GM03348 (cell line): ENCODE results near the gene ZNF695.

ENCODE experiments used
- DNase-seq: peaks from one replicate; pipeline ENCODE4 v3.0.0; 2012; ENCODE audit warnings: low spot score

ZNF695 gene

DNA sequence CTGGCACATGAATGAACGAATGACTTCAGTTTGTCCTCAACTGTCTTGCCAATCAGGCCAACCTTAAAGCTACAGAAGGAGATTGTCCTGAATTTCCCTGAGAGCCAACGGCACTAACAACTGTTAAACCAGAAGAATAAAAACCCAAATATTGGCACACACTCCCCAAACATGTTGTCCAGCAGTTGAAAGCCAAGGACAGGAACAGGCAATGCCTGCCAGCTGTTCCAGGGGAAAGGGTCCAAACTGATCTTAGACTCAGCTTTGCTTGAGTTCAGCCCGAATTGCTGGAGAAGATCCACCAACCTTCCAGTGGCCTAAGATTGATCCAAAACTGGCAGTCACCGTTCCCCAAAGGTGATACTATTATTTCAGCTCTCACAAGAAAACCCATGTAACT lies 53.7 kb downstream of the ZNF695 start:
- no peak for DNase-seq

DNA sequence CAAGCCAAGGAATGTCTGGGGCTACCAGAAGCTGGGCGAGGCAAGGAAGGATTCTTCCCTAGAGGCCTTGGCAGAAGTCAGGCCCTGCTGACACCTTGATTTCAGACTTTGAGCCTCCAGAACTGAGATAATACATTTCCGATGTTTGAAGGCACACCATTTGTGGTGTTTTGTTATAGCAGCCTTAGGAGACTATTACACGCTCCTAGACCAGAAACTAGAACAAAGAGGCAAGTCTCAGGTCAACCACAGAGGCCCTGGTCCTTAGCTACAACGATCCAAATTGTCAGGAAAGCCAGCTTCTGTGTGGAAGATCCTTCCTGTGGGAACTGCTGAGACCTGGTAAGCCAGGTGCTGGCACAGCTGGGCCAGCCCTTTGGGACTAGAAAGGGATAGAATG lies 56.4 kb downstream of the ZNF695 start:
- no peak for DNase-seq

DNA sequence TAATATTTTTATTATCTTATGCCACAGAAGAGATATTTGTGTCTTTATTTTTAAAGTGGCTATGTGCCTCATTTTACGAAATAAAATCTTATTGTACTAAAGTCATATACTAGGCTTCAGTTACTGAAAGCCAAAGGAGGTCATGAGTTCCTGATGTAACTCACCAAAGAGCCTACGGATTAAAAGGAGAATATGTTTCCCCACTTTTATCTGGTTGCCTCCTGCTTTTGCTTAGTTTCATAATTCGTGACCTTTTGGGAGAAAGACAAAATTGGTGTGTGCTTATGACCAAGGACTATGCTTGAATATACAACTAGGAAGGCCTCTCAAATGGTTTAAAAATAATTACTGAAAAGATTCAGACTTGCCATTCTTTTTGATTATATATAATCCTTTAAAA lies 57.9 kb downstream of the ZNF695 start:
- DNase-seq: no peak

DNA sequence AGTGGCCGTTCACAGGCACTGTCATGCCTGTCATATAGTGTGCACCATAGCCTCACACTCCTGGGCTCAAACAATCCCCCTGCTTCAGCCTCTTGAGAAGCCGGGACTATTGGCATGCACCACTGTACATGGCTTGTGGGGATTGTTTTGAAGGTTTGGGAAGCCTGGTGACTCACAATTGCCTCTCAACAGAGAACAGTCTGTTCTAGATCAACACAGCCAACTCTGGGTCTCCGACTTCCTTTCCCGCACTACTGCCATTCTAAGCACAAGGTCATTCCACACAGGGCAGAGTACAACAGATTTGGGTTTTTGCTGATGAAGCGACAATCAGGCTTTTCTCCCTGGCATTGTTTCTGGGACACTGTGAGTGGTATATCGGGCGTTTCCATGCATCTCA lies 60.6 kb downstream of the ZNF695 start:
- DNase-seq: peak; percentile 46

DNA sequence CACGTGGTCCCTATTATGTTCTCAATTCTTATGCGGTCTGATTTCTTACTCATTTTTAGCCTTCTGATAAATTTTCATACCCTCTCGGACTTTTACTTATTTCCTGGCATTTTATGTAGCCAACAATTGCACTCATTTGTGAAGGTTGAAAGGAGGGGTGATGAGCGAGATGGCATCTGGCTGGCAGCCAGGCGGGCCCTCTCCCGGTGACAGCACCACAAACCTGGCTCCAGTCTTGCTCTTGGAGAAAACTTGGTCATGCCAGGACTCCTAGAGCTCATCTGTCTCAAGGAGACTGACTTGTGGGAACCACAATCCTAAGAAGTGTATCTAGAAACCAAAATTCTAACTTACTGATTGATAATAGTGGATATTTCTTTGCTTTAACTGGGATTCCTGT lies 61.5 kb downstream of the ZNF695 start:
- DNase-seq: no peak
